Naive thymus-derived CD4-positive, alpha-beta T cell (primary cell): ENCODE data around the gene PARD3B. TPM values are rescaled to one million over a fixed set of nuclear protein-coding genes. Genes with fewer than 3 reads are reported as not detected.

ENCODE experiments used
- ATAC-seq: fragments of 150-1000 bp; cut with Tn5 transposase; 2 replicates; pipeline ENCODE4 v1.10.0; 2021; ENCODE audit warnings: mild to moderate bottlenecking, moderate library complexity
- CTCF ChIA-PET: fragments of 350-600 bp; sonication (Branson Sonifier 250); formaldehyde crosslinking; loops from one replicate; lab custom pipeline; 2021; ENCODE audit warnings: antibody characterized with exemption; lab: Charles Lee
- POLR2A ChIA-PET: fragments of 350-600 bp; sonication (Branson Sonifier 250); formaldehyde crosslinking; loops from one replicate; lab custom pipeline; 2021; ENCODE audit warnings: antibody characterized with exemption, inconsistent platforms; lab: Charles Lee
- DNase-seq, 9 donors: peaks; one replicate each; pipeline versions ENCODE4 v3.0.0 to v3.0.0-alpha.2; 2020 to 2022; ENCODE audit warnings: mixed read lengths in 1 of 9
- H3K27ac ChIP-seq: one replicate; pipeline ENCODE4 v1.7.0; 2013; ENCODE audit warnings: mild to moderate bottlenecking, low read depth, low read length, moderate library complexity
- H3K27me3 ChIP-seq, 2 donors: one replicate each; pipeline ENCODE4 v1.7.0; 2013; ENCODE audit warnings: low read length in 2 of 2, mild to moderate bottlenecking in 2 of 2, moderate library complexity in 2 of 2; ENCODE audit not compliant: control insufficient read depth in 2 of 2, insufficient read depth in 2 of 2
- H3K36me3 ChIP-seq, 3 experiments: 1 replicate in 2 of 3; 2 replicates in 1 of 3; pipeline ENCODE4 v1.7.0; 2013; ENCODE audit warnings: low read length in 3 of 3, mild to moderate bottlenecking in 3 of 3, moderate library complexity in 1 of 3; ENCODE audit not compliant: insufficient read depth in 3 of 3, control insufficient read depth in 2 of 3
- H3K4me1 ChIP-seq, 2 donors: one replicate each; pipeline ENCODE4 v1.7.0; 2013; ENCODE audit warnings: low read length in 2 of 2, mild to moderate bottlenecking in 2 of 2, moderate library complexity in 1 of 2; ENCODE audit not compliant: control insufficient read depth in 2 of 2, insufficient read depth in 2 of 2
- H3K4me3 ChIP-seq: 2 replicates; pipeline ENCODE4 v1.7.0; 2013; ENCODE audit warnings: mild to moderate bottlenecking, low read length
- H3K9me3 ChIP-seq, 3 experiments: 1 replicate in 2 of 3; 2 replicates in 1 of 3; pipeline ENCODE4 v1.7.0; 2013; ENCODE audit warnings: low read length in 3 of 3; ENCODE audit not compliant: control insufficient read depth in 2 of 3
- H3K27ac Mint-ChIP-seq, 9 donors: one replicate each; pipeline ENCODE4 v1.8.0; 2020 to 2022; ENCODE audit warnings: mixed read lengths in 9 of 9, mild to moderate bottlenecking in 8 of 9, moderate library complexity in 5 of 9, inconsistent platforms in 2 of 9
- H3K27me3 Mint-ChIP-seq, 5 donors: one replicate each; pipeline ENCODE4 v1.8.0; 2021 to 2022; ENCODE audit warnings: mixed read lengths in 5 of 5, mild to moderate bottlenecking in 1 of 5
- H3K36me3 Mint-ChIP-seq, 5 donors: one replicate each; pipeline ENCODE4 v1.8.0; 2020 to 2022; ENCODE audit warnings: mixed read lengths in 5 of 5, mild to moderate bottlenecking in 3 of 5, inconsistent platforms in 1 of 5
- H3K4me1 Mint-ChIP-seq, 7 donors: one replicate each; pipeline ENCODE4 v1.8.0; 2020 to 2022; ENCODE audit warnings: mixed read lengths in 7 of 7, mild to moderate bottlenecking in 3 of 7, inconsistent platforms in 1 of 7
- H3K4me3 Mint-ChIP-seq, 10 donors: one replicate each; pipeline ENCODE4 v1.8.0; 2020 to 2022; ENCODE audit warnings: mild to moderate bottlenecking in 10 of 10, mixed read lengths in 10 of 10, moderate library complexity in 6 of 10, inconsistent platforms in 2 of 10
- H3K9me3 Mint-ChIP-seq, 11 donors: one replicate each; pipeline ENCODE4 v1.8.0; 2020 to 2022; ENCODE audit warnings: mixed read lengths in 11 of 11, mild to moderate bottlenecking in 4 of 11, inconsistent platforms in 1 of 11, moderate library complexity in 1 of 11
- intact Hi-C, 2 donors: fragments of 100-400 bp; cut with micrococcal nuclease; formaldehyde crosslinking; loops; one replicate each; pipeline ENCODE4 v1.15.1; 2023
- polyA plus RNA-seq, 2 donors: library from polyadenylated mRNA; unstranded; fragments of 300-500 nt; fragmentation: Illumina TruSeq; gene quantifications; one replicate each; pipeline ENCODE4 v1.2.3, GENCODE V29; 2021
- total RNA-seq, 6 experiments: library from RNA in 5 of 6; stranded (reverse) in 5 of 6; gene quantifications; 1 replicate in 5 of 6; 2 replicates in 1 of 6; pipeline ENCODE4 v1.2.3 and lab custom pipeline; 2021 to 2026

PARD3B gene
- total and polyA plus RNA-seq, 7 experiments from 2014 or later, result 0.22 to 4.0 (median 0.87) TPM

DNA sequence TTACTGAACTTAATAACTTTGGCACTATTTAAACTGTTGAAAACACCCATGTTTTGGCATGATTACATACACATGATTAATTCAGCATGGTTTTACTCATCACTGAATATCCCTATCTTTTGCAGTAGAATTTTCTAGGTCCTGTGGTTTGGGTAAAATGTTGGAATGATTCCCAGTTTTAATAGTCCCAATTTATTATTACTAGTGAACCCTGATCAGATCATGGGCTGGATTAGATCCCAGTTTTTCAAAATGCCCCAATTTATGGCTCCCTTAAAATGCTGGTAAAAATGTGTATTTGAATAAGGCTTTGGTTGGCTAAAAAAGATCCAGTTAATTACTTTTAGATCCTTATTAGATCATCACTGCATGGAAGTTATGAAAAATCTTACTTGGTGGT lies 863.4 kb downstream of the PARD3B start:
- POLR2A ChIA-PET, result no interaction called here
- Mint-ChIP-seq H3K4me3 (no peak overlapping the region), H3K27me3 (peaks cover 0 to 23% (median 0%) of the 10 kb centered on the region in 5 donors), H3K36me3 (no peaks in the 10 kb centered on the region), H3K4me1 (no peaks in the 10 kb centered on the region), H3K9me3 (no peaks in the 10 kb centered on the region), H3K27ac (no peak overlapping the region)
- no peak for ATAC-seq
- Histone ChIP-seq H3K36me3 (no peaks in the 10 kb centered on the region), H3K4me1 (no peaks in the 10 kb centered on the region), H3K4me3 (no peak overlapping the region), H3K9me3 (no peaks in the 10 kb centered on the region), H3K27ac (no peak overlapping the region), H3K27me3 (no peaks in the 10 kb centered on the region)
- intact Hi-C loops, result no loop called here
- CTCF ChIA-PET, result no interaction called here
- no peak for DNase-seq

DNA sequence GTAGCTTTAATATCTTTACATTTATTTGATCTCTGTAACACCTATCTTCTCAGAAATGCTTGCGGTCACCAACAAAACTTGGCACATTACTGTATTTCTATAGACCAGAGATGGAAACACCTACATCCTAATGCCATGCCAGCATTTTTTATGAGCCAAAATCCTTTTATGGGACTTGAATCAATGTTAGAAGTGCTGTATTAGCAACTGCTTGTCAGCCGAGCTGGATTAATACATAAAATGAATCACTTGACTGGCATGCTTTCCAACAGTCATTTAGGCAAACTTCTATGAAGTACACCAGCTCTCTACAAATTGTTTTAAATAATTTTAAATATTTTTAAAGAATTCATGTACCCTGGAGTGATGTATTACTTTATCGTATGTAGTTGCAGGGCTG lies 864.1 kb downstream of the PARD3B start:
- no peak overlapping the region for H3K4me3 ChIP-seq
- H3K27ac Mint-ChIP-seq, result no peak overlapping the region
- ChIA-PET CTCF (no interaction called here), POLR2A (no interaction called here)
- H3K36me3 Mint-ChIP-seq, result no peaks in the 10 kb centered on the region
- H3K4me1 Mint-ChIP-seq, result no peaks in the 10 kb centered on the region
- no peak for ATAC-seq
- no peak overlapping the region for H3K4me3 Mint-ChIP-seq
- no peaks in the 10 kb centered on the region for H3K36me3 ChIP-seq
- no peaks in the 10 kb centered on the region for H3K4me1 ChIP-seq
- no peaks in the 10 kb centered on the region for H3K9me3 ChIP-seq
- no peak overlapping the region for H3K27ac ChIP-seq
- intact Hi-C loops, result no loop called here
- H3K27me3 ChIP-seq, result no peaks in the 10 kb centered on the region
- peaks cover 0 to 27% (median 0%) of the 10 kb centered on the region in 5 donors for H3K27me3 Mint-ChIP-seq
- H3K9me3 Mint-ChIP-seq, result no peaks in the 10 kb centered on the region
- no peak for DNase-seq

DNA sequence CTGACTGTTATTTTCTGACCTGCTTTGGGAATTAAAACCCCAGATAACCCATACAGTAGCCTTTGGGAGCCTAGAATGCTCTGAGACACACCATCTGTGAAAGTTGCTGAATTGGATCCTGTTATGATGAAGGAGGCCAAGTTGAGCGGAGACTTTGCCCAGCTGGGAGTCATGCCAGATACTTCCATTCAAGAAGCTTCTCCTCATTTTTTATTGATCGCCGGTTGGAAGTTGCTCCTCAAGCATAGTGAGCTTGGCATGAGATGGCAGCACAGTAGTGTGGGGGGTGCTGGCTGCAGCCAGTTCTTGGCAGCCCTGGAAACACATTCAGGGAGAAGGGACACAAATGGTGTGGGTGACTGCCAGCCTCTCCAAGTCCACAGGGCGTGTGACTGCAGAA lies 866.3 kb downstream of the PARD3B start:
- POLR2A ChIA-PET, result no interaction called here

DNA sequence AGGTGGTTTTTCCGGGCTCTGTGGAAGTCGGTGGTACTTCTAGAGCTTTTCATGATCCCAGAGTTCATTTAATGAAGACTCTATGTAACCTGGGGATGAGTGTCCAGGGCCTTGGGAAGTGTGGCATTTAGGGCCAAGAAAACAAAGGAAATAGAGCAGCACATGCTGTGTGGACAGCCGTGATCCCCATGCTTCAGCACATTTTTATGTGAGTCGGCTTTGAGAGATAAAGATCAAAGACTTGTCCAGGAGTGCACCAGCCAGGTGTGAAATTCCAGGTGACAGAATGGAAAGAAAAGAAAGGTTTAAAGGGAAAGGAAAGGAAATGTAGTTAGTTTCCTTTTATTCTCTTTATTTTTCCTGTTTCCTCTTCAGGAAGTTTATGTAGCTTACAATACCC lies 879.1 kb downstream of the PARD3B start:
- Mint-ChIP-seq H3K4me1 (no peaks in the 10 kb centered on the region), H3K9me3 (peaks cover 0 to 5% (median 0%) of the 10 kb centered on the region in 11 donors), H3K4me3 (no peak overlapping the region), H3K27me3 (peaks cover 0 to 6% (median 0%) of the 10 kb centered on the region in 5 donors), H3K36me3 (no peaks in the 10 kb centered on the region), H3K27ac (no peak overlapping the region)
- ATAC-seq (no peak), DNase-seq (no peak)
- H3K9me3 ChIP-seq, result no peaks in the 10 kb centered on the region
- intact Hi-C loops, result no loop called here
- no peak overlapping the region for H3K4me3 ChIP-seq
- no peak overlapping the region for H3K27ac ChIP-seq
- no peaks in the 10 kb centered on the region for H3K4me1 ChIP-seq
- ChIA-PET CTCF (no interaction called here), POLR2A (no interaction called here)
- no peaks in the 10 kb centered on the region for H3K27me3 ChIP-seq
- H3K36me3 ChIP-seq, result no peaks in the 10 kb centered on the region

More for the DNA sequence above, 866.3 kb downstream of the PARD3B start:
- no peak for ATAC-seq
- no peaks in the 10 kb centered on the region for H3K4me1 ChIP-seq
- Mint-ChIP-seq H3K27me3 (peaks cover 0 to 31% (median 0%) of the 10 kb centered on the region in 5 donors), H3K27ac (no peak overlapping the region), H3K4me1 (no peaks in the 10 kb centered on the region), H3K4me3 (no peak overlapping the region), H3K9me3 (no peaks in the 10 kb centered on the region), H3K36me3 (no peaks in the 10 kb centered on the region)
- H3K9me3 ChIP-seq, result no peaks in the 10 kb centered on the region
- no peaks in the 10 kb centered on the region for H3K27me3 ChIP-seq
- no peak overlapping the region for H3K4me3 ChIP-seq
- DNase-seq, result no peak
- intact Hi-C loops, result no loop called here
- no peak overlapping the region for H3K27ac ChIP-seq
- H3K36me3 ChIP-seq, result no peaks in the 10 kb centered on the region
- CTCF ChIA-PET, result no interaction called here

DNA sequence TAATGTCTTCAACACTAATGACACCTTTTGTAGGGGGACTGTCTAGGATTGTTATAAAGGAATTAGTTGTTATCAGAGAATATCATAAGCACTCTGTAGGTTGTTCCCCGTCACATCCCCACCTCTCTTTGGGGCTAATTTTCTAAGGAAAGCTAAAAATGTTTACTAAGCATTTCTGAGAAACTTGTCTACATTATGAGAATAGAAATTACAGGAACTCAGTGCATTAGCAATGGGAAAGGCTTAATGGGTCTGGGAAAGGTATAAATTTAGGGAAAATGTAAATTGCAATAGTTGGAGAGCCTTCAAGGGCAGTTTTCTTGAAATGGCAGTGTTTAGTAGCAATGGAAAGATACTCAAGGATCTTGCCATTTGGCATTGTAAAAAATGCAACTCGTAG lies 879.8 kb downstream of the PARD3B start:
- Mint-ChIP-seq H3K36me3 (no peaks in the 10 kb centered on the region), H3K27me3 (peaks cover 0 to 7% (median 0%) of the 10 kb centered on the region in 5 donors), H3K4me1 (no peaks in the 10 kb centered on the region), H3K9me3 (peaks cover 0 to 5% (median 0%) of the 10 kb centered on the region in 11 donors), H3K4me3 (no peak overlapping the region), H3K27ac (no peak overlapping the region)
- Histone ChIP-seq H3K27me3 (no peaks in the 10 kb centered on the region), H3K36me3 (no peaks in the 10 kb centered on the region), H3K4me1 (no peaks in the 10 kb centered on the region), H3K27ac (no peak overlapping the region), H3K4me3 (no peak overlapping the region), H3K9me3 (no peaks in the 10 kb centered on the region)
- ATAC-seq (no peak), DNase-seq (no peak)
- ChIA-PET POLR2A (no interaction called here), CTCF (no interaction called here)
- intact Hi-C loops, result no loop called here

DNA sequence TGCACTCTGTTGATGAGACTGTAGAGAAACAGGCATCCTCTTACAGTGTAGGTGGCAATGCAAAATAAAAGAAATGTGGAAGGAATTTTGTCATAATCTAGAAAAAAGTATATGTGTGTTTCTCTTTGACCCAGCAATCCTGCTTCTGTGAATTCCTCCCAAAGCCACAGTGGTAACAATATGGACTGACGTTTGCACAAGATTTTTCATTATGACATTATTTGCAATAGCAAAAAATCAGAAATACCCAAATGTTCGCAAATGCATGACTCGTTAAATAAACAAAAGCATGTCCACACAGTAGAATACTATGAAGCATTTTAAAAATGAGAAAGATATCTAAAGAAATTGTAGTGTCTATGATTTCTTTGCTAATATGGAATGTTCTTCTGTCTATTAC lies 881.8 kb downstream of the PARD3B start:
- DNase-seq (no peak), ATAC-seq (no peak)
- peaks cover 0 to 2% (median 0%) of the 10 kb centered on the region in 7 donors for H3K4me1 Mint-ChIP-seq
- H3K9me3 Mint-ChIP-seq, result peaks cover 0 to 5% (median 0%) of the 10 kb centered on the region in 11 donors
- Histone ChIP-seq H3K9me3 (no peaks in the 10 kb centered on the region), H3K36me3 (no peaks in the 10 kb centered on the region), H3K27ac (no peak overlapping the region), H3K4me3 (no peak overlapping the region), H3K27me3 (no peaks in the 10 kb centered on the region), H3K4me1 (no peaks in the 10 kb centered on the region)
- CTCF ChIA-PET, result no interaction called here
- POLR2A ChIA-PET, result no interaction called here
- H3K4me3 Mint-ChIP-seq, result no peak overlapping the region
- H3K27me3 Mint-ChIP-seq, result peaks cover 0 to 10% (median 0%) of the 10 kb centered on the region in 5 donors
- intact Hi-C loops, result no loop called here
- H3K36me3 Mint-ChIP-seq, result peaks cover 0 to 4% (median 0%) of the 10 kb centered on the region in 5 donors
- H3K27ac Mint-ChIP-seq, result no peak overlapping the region

DNA sequence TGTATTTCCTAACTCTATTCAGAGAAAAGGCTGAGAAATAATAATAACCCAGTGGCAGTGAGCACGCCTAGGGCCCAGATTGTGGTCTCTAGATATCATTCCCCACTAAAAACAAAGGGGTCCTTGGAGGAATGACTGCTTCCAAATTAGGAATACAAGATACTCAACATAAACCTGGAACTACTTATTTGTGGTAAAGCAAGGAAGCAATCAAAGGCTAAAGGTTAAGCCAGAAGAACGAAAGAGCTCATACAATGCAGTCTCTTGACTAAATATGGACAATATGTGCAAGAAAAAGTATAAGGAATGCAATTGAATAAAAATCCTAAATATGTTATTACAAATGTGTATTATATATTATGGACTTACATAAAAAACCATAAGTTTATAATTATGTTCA lies 883.5 kb downstream of the PARD3B start:
- POLR2A ChIA-PET, result no interaction called here
- H3K4me1 ChIP-seq, result no peaks in the 10 kb centered on the region
- CTCF ChIA-PET, result no interaction called here

More for the DNA sequence above, 883.5 kb downstream of the PARD3B start:
- intact Hi-C loops, result no loop called here
- H3K4me1 Mint-ChIP-seq, result peaks cover 0 to 10% (median 0%) of the 10 kb centered on the region in 7 donors
- H3K27ac Mint-ChIP-seq, result no peak overlapping the region
- Histone ChIP-seq H3K4me3 (no peak overlapping the region), H3K36me3 (no peaks in the 10 kb centered on the region), H3K27me3 (no peaks in the 10 kb centered on the region), H3K9me3 (no peaks in the 10 kb centered on the region), H3K27ac (no peak overlapping the region)
- no peak overlapping the region for H3K4me3 Mint-ChIP-seq
- H3K36me3 Mint-ChIP-seq, result peaks cover 0 to 4% (median 0%) of the 10 kb centered on the region in 5 donors
- H3K27me3 Mint-ChIP-seq, result peaks cover 0 to 10% (median 0%) of the 10 kb centered on the region in 5 donors
- ATAC-seq, result no peak
- no peak for DNase-seq
- H3K9me3 Mint-ChIP-seq, result peaks cover 0 to 5% (median 0%) of the 10 kb centered on the region in 11 donors
